ENCODE results near the gene KRTAP9-3.
"Not testable (repeated sequence)": the region's sequence is repeated elsewhere in the genome, so short reads cannot be mapped to it uniquely, and the experiment has no call there.

Gene KRTAP9-3, protein sequence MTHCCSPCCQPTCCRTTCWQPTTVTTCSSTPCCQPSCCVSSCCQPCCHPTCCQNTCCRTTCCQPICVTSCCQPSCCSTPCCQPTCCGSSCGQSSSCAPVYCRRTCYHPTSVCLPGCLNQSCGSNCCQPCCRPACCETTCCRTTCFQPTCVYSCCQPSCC

DNA sequence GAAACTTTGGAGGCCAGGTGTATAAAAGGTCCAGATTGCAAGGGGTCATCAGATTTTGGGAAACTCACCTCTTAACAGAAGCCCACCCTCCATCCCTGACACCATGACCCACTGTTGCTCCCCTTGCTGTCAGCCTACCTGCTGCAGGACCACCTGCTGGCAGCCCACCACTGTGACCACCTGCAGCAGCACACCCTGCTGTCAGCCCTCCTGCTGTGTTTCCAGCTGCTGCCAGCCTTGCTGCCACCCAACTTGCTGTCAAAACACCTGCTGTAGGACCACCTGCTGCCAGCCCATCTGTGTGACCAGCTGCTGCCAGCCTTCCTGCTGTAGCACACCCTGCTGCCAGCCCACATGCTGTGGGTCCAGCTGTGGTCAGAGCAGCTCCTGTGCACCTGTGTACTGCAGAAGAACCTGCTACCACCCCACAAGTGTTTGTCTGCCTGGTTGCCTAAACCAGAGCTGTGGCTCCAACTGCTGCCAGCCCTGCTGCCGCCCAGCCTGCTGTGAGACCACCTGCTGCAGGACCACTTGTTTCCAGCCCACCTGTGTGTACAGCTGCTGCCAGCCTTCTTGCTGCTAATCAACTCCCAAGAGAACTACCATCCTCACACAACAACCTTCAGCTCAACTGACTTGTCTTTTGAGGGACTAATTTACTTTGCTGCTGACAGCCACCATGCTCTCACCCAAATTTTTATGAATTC is at the start of gene KRTAP9-3:
TSS of gene KRTAP9-3 (plus strand) at position 51 of the 707 bp plus-strand sequence. CDS start at position 104, 53 bp downstream.
- DNase-seq (ENCODE audit: low spot score): not testable (repeated sequence)

DNA sequence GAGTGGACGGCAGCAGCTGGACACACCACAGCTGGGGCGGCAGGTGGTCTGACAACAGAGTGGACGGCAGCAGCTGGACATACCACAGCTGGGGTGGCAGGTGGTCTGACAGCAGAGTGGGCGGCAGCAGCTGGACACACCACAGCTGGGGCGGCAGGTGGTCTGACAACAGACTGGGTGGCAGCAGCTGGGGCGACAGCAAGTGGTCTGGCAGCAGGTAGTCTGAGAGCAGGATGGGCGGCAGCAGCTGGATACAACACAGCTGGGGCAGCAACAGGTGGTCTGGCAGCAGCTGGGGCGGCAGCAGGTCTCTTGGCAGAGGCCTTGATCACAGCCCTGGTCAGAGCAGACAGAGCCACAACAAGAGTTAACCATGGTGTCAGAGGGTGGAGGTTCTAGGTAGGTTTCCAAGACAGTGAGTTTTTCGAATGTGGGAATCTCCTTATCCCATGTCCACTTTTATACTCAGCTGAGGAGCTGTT is 47.7 kb upstream of the KRTAP9-3 start, which contains the start of gene KRTAP4-1:
TSS of gene KRTAP4-1 (minus strand) at position 432 of the 482 bp plus-strand sequence. CDS start at position 375, 57 bp downstream.
- DNase-seq (ENCODE audit: low spot score): no peak

DNA sequence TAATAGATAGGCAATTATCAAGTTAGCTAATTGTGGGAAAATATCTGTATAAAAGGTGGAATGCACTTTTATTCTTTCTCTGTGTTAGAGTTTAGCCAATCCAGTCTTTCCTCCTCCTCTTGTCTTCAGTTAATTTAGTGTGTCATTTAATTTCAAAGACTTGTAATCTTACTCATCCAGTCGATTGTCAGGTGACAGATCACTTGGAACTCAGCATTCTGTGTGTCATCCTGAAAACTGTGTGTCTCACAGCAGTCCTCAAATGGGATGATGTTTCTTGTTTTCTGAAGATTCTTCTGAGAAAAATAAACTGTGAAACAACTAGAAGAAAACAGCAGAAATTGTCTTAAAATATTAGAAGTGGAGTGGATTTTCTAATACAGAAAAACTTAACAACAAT is 47.2 kb upstream of the KRTAP9-3 start:
- DNase-seq (ENCODE audit: low spot score): no peak

DNA sequence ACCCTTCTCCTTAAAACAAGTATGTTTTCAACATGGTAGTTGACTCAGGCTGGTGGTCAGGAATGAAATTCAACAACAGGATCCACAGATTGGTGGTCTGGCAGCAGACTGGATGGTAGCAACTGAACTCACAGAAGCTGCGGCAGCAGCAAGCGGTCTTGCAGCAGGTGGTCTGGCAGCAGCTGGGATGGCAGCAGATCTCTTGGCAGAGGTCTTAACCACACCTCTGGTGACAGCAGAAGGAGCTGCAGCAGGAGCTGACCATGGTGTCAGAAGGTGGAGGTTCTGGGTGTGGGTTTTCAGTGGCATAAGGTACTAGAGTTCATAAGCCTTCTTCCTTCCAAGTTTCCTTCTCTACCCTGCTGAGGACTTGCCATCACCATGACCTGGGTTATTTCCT is 45.4 kb upstream of the KRTAP9-3 start:
- DNase-seq (ENCODE audit: low spot score): no peak

DNA sequence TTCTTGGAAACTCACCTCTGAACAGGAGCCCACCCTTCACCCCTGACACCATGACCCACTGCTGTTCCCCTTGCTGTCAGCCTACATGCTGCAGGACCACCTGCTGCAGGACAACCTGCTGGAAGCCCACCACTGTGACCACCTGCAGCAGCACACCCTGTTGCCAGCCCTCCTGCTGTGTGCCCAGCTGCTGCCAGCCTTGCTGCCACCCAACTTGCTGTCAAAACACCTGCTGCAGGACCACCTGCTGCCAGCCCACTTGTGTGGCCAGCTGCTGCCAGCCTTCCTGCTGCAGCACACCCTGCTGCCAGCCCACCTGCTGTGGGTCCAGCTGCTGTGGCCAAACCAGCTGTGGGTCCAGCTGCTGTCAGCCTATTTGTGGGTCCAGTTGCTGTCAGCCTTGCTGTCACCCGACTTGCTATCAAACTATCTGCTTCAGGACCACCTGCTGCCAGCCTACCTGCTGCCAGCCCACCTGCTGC is 42.4 kb upstream of the KRTAP9-3 start, which contains the start of gene KRTAP9-1:
TSS of gene KRTAP9-1 (plus strand) at position 51 of the 482 bp plus-strand sequence. CDS start at position 51, 0 bp downstream.
- DNase-seq (ENCODE audit: low spot score): not testable (repeated sequence)

DNA sequence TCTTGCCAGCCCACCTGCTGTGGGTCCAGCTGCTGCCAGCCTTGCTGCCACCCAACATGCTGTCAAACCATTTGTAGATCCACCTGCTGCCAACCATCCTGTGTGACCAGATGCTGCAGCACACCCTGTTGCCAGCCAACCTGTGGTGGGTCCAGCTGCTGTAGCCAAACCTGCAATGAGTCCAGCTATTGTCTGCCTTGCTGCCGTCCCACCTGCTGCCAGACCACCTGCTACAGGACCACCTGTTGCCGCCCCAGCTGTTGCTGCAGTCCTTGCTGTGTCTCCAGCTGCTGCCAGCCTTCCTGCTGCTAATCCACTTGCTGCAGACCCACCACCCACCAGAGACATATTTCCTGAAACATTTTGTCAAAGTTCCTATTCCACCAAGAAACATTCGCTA is 41.9 kb upstream of the KRTAP9-3 start:
- no peak for DNase-seq (ENCODE audit: low spot score)

DNA sequence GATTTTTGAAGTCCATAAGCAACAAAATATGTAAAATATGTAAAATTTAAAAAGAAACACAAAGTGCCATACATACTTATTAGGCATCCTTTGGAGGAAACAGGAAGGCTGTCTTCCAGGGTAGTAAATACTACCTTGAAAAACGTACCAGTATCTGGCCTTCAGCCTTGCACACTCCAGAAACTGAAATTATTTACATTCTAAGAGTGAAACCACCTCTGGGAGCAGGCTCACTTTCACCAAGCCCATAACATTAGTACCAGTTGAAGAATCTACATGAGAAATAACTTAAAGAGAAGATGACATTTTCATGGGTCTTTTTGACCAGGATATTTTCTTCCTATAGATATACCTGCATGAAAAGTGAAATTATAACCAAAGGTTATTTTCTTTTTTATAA is 36.2 kb upstream of the KRTAP9-3 start:
- DNase-seq (ENCODE audit: low spot score): no peak

DNA sequence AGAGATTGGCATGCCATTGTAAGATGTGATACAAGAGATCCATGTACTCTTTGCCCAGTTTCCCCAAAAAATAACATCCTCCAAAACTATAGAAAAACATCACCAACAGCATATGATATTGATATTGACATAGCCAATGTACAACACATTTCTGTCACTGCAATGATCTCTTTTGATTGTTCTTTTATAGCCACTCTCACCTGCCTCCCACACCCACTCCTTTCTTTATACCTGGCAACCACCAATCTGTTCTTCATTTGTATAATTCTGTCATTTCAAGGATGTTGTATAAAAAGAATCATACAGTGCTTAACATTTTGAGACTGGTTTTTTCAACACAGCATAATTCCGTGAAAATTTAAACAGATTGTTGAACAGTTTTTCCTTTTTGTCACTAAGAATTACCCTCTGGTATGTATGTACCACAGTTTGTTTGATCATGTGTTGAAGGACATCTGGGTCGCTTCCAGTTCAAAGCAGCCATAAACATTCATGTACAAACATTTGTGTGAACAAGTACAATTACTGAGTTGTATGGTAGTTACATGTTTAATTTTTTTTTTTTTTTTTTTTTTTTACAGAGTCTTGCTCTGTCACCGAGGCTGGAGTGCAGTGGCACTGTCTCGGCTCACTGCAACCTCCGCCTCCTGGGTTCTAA is 32.7 kb upstream of the KRTAP9-3 start:
- no peak for DNase-seq (ENCODE audit: low spot score)

DNA sequence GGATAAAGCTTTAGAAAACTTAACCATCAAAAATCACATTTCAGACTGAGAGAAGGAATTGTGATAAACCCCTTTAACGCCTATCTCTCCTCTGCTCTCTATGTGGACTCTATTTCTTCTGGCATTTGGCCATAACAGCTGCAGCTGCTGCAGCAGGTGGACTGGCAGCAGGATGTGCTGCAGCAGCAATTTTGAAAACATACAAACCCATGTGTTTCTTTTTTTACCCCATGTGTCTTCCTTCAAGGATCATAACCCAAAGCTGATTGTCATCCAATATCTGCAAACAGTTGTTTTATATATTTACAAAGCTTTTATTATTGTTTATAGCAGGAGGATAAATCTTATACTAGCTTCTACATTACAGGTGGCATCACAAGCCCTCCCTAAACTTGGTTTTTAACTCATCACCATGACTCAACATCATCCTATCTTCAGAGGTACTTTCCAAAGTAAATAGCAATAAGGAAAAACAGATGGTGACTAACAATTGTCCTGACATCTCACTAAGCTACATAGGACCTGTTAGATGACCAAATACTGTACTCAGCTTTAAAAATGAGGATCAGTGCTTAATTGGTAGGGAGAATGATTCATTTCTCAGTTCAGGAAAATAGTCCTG is 20.3 kb upstream of the KRTAP9-3 start:
- DNase-seq (ENCODE audit: low spot score): no peak

DNA sequence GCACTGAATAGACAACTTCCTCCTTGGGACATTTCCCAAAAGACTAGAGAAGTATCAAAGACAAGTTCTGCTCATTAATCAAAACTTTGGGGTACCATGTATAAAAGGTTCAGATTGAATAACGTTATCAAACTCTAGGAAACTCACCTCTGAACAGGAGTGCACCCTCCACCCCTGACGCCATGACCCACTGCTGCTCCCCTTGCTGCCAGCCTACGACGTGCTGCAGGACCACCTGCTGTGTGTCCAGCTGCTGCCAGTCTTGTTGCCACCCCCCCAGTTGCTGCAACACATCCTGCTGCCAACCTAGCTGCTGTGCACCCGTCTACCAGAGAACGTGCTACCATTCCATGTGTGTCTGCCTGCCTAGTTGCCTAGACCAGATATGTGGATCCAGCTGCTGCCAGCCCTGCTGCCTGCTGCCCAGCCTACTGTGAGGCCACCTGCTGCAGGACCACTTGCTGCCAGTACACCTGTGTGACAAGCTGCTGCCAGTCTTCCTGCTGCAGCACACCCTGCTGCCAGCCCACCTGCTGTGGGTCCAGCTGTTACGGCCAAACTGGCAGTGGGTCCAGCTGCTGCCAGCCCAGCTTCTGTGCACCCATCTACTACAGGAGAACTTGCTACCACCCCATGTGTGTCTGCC is 19.6 kb upstream of the KRTAP9-3 start:
- DNase-seq (ENCODE audit: low spot score): no peak

DNA sequence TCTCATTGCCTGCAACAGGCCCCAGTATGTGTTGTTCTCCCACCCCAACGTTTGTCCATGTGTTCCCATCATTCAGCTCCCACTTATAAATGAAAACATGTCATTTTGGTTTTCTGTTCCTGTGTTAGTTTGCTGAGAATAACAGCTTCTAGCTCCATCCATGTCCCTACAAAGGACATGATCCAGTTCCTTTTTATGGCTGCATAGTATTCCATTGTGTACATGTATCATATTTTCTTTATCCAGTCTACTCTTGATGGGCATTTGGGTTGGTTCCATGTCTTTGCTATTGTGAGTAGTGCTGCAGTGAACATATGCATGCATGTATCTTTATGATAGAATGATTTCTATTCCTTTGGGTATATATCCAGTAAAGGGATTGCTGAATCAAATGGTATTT is 16.6 kb upstream of the KRTAP9-3 start:
- no peak for DNase-seq (ENCODE audit: low spot score)

DNA sequence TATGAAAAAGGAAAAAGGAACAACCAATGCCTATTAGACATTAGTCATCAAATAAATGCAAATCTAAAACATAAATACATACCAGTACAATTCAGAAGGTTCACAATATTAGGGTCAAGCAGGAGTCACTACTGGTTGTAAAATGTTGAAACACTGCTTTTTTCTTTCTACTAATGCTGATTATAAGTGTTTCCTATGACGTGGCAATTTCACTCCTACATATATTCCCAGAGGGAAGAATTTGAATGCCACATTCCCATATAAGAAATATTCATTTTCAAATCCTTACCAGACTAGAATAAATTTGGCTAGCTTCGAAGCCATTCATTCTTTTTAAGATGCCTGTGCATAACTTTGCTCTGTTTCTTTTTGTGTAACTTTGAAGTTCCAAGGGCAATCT is 8.4 kb upstream of the KRTAP9-3 start:
- no peak for DNase-seq (ENCODE audit: low spot score)

DNA sequence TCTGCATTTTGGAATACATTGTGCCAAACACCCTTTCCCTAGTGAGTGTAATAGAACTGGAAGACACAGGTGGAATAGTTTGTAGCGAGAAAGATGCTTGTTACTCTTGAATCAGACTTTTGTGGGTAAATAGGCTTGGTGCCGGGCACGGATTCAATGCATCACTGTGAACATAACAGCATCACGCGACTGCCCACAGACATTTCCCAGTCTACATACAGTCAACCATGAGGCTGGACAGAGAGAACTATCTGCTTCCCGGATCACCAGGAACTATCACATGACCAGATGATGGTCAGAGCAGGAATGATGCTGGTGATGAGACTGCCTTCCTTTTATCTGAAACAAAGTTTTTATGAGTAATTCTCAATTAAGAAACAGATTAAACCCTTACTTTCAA is 6.2 kb upstream of the KRTAP9-3 start:
- DNase-seq (ENCODE audit: low spot score): no peak

DNA sequence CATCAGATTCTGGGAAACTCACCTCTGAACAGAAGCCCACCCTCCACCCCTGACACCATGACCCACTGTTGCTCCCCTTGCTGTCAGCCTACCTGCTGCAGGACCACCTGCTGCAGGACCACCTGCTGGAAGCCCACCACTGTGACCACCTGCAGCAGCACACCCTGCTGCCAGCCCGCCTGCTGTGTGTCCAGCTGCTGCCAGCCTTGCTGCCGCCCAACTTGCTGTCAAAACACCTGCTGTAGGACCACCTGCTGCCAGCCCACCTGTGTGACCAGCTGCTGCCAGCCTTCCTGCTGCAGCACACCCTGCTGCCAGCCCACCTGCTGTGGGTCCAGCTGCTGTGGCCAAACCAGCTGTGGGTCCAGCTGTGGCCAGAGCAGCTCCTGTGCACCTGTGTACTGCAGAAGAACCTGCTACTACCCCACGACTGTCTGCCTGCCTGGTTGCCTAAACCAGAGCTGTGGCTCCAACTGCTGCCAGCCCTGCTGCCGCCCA is 5.6 kb upstream of the KRTAP9-3 start, which contains the start of gene KRTAP9-2:
TSS of gene KRTAP9-2 (plus strand) at position 51 of the 498 bp plus-strand sequence. CDS start at position 58, 7 bp downstream.
- DNase-seq (ENCODE audit: low spot score): not testable (repeated sequence)

DNA sequence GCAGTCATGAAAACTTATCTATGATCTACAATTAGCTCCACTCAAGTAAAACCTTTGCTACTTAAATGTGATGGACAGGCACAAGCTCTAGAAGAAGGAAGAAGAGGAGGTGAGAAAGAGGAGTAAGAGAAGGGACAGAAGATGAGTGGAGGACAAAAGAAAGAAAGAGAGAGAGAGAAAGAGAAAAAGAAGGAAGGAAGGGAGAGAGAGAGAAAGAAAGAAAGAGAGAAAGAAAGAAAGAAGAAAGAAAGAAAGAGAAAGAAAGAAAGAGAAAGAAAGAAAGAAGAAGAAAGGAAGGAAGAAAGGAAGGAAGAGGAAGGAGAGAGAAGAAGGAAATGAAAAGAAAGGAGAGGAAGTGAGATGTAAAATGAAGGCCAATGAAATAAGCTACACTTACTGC is 2.2 kb upstream of the KRTAP9-3 start:
- no peak for DNase-seq (ENCODE audit: low spot score)

DNA sequence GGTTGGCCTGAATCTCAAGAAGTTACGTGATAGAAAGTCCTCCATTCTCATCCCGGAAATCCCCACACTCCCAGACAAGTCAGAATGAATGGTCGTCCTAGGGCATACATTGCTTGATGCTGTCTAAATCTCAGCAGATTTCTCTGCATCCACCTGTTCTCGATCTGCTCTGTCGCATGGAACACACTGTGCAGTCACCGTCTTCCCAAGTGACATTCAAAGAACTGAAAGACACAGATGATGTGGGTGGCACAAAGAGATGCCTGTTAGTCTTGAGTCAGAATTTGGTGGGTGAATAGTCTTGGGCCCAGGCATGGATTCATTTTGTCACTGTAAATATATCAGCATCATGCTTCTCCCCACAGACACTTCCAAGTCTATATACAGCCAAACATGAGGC is 518 bp upstream of the KRTAP9-3 start:
- DNase-seq (ENCODE audit: low spot score): no peak

DNA sequence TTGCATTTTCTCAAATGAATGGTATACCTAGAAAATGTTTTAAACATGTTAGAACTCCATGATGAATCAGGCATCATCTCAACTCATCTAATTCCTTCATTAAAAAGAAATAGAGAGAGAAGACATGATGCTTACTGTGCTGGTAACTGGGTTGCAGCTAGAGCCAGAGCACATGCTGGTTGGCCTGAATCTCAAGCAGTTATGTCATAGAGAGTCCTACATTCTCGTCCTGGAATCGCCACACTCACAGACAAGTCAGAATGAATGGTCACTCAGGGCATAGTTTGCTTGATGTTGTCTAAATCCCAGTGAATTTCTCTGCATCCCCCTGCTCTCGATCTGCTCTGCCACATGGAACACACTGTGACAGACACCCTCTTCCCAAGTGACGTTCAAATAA is 4.9 kb downstream of the KRTAP9-3 start:
- not testable (repeated sequence) for DNase-seq (ENCODE audit: low spot score)

DNA sequence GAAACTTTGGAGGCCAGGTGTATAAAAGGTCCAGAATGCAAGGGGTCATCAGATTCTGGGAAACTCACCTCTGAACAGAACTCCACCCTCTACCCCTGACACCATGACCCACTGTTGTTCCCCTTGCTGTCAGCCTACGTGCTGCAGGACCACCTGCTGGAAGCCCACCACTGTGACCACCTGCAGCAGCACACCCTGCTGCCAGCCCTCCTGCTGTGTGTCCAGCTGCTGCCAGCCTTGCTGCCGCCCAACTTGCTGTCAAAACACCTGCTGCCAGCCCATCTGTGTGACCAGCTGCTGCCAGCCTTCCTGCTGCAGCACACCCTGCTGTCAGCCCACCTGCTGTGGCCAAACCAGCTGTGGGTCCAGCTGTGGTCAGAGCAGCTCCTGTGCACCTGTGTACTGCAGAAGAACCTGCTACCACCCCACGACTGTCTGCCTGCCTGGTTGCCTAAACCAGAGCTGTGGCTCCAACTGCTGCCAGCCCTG is 5.7 kb downstream of the KRTAP9-3 start, which contains the start of gene KRTAP9-8:
TSS of gene KRTAP9-8 (plus strand) at position 51 of the 489 bp plus-strand sequence. CDS start at position 104, 53 bp downstream.
- not testable (repeated sequence) for DNase-seq (ENCODE audit: low spot score)

DNA sequence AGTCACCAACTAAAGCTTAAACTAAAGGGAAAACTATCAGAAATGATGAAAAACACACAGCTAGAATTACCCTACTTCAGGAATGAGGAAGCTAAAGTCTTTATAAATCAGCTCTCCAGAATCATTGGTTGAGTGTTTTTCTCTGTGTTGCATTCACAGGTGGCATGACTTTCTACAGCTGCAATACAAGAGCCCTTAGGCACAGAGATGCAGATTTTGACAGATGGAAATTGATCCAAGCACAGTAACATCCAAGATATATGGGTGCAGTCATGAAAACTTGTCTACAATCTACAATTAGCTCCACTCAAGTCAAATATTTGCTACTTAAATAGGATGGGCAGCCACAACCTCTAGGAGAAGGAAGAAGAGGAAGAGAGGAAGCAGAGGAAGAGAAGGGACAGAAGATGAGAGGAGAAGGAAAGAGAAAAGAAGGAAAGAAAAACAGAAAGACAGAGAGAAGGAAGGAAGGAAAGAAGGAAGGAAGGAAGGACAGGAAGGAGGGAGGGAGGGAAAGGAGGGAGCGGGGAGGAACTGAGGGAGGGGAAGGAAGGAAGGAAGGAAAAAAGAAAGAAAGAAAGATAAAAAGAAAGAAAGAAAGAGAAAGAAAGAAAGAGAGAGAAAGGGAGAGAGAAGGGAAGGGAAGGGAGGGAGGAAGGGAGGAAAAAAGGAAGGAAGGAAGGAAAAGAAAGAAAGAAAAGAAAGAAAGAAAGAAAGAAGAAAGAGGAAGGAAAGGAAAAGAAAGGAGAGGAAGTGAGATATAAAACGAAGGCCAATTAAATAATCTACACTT is 14.9 kb downstream of the KRTAP9-3 start:
- not testable (repeated sequence) for DNase-seq (ENCODE audit: low spot score)

DNA sequence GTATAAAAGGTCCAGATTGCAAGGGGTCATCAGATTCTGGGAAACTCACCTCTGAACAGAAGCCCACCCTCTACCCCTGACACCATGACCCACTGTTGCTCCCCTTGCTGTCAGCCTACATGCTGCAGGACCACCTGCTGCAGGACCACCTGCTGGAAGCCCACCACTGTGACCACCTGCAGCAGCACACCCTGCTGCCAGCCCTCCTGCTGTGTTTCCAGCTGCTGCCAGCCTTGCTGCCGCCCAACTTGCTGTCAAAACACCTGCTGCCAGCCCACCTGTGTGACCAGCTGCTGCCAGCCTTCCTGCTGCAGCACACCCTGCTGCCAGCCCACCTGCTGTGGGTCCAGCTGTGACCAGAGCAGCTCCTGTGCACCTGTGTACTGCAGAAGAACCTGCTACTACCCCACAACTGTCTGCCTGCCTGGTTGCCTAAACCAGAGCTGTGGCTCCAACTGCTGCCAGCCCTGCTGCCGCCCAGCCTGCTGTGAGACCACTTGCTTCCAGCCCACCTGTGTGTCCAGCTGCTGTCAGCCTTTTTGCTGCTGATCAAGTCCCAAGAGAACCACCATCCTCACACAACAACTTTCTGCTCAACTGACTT is 17.5 kb downstream of the KRTAP9-3 start, which contains the start of gene KRTAP9-4:
TSS of gene KRTAP9-4 (plus strand) at position 51 of the 604 bp plus-strand sequence. CDS start at position 85, 34 bp downstream.
- not testable (repeated sequence) for DNase-seq (ENCODE audit: low spot score)
